ENCODE measurements around the gene CDC123. TPM values are rescaled to one million over a fixed set of nuclear protein-coding genes. Genes with fewer than 3 reads are reported as not detected.

The CDC123 gene
- total RNA-seq, 2 experiments from 2014 or later = 134 TPM

- Mint-ChIP-seq H3K9me3 (peaks cover 2% of the 10 kb centered on the region), H3K27me3 (no peaks in the 10 kb centered on the region), H3K4me3 (no peak overlapping the region), H3K36me3 (peaks cover 25% of the 10 kb centered on the region), H3K27ac (peak overlapping the region; percentile 45), H3K4me1 (ENCODE audit: low read depth) (peaks cover 25% of the 10 kb centered on the region)
- POLR2A ChIA-PET = no interaction called here
- CTCF ChIA-PET = no interaction called here
- DNase-seq = peak; percentile 41
- intact Hi-C loops (cut with micrococcal nuclease) = no loop called here
Measured at GRCh38 chr10:12177642-12178041, 18.3 kb upstream of the CDC123 start.

- no peaks in the 10 kb centered on the region for H3K27me3 Mint-ChIP-seq
- POLR2A ChIA-PET = interaction anchor here (0.6 kb wide), 1 partner anchor 519 kb away, joined by 3 read pairs; no protein-coding TSS in a partner anchor
- no peak overlapping the region for H3K27ac Mint-ChIP-seq
- no peak for DNase-seq
- peaks cover 23% of the 10 kb centered on the region for H3K36me3 Mint-ChIP-seq
- peaks cover 2% of the 10 kb centered on the region for H3K9me3 Mint-ChIP-seq
- H3K4me3 Mint-ChIP-seq = no peak overlapping the region
- H3K4me1 Mint-ChIP-seq (ENCODE audit: low read depth) = peaks cover 25% of the 10 kb centered on the region
- CTCF ChIA-PET = interaction anchor here (0.6 to 2.4 kb wide), 3 partner anchors 12 to 16 kb away, joined by 3 to 8 read pairs (median 7); partner anchors contain the start of genes CDC123 and NUDT5
- intact Hi-C loops (cut with micrococcal nuclease) = no loop called here
Measured at GRCh38 chr10:12179606-12180170, 16.3 kb upstream of the CDC123 start.

- ChIA-PET POLR2A (interaction anchor here (0.6 kb wide), 1 partner anchor 518 kb away, joined by 3 read pairs; no protein-coding TSS in a partner anchor), CTCF (interaction anchor here (0.6 to 2.4 kb wide), 3 partner anchors 13 to 602 kb away, joined by 3 to 7 read pairs (median 3); partner anchors contain the start of genes CDC123 and NUDT5)
- peaks cover 2% of the 10 kb centered on the region for H3K9me3 Mint-ChIP-seq
- H3K4me1 Mint-ChIP-seq (ENCODE audit: low read depth) = peaks cover 25% of the 10 kb centered on the region
- no peak overlapping the region for H3K4me3 Mint-ChIP-seq
- peak overlapping the region; percentile 88 for H3K27ac Mint-ChIP-seq
- DNase-seq = no peak
- no peaks in the 10 kb centered on the region for H3K27me3 Mint-ChIP-seq
- H3K36me3 Mint-ChIP-seq = peaks cover 28% of the 10 kb centered on the region
- intact Hi-C loops (cut with micrococcal nuclease) = no loop called here
Measured at GRCh38 chr10:12180221-12180974, 15.6 kb upstream of the CDC123 start.

- H3K27ac Mint-ChIP-seq = peak overlapping the region; percentile 88
- no peak overlapping the region for H3K4me3 Mint-ChIP-seq
- H3K36me3 Mint-ChIP-seq = peaks cover 35% of the 10 kb centered on the region
- ChIA-PET POLR2A (no interaction called here), CTCF (interaction anchor here (0.6 to 2.4 kb wide), 2 partner anchors 15 to 601 kb away, joined by 3 to 7 read pairs; partner anchors contain the start of genes CDC123 and NUDT5)
- H3K9me3 Mint-ChIP-seq = peaks cover 2% of the 10 kb centered on the region
- intact Hi-C loops (cut with micrococcal nuclease) = loop anchor here (1.0 kb wide), 1 partner anchor 15 kb away; the partner anchor contains the start of gene CDC123
- H3K27me3 Mint-ChIP-seq = no peaks in the 10 kb centered on the region
- peak; percentile 86 for DNase-seq
- H3K4me1 Mint-ChIP-seq (ENCODE audit: low read depth) = peaks cover 30% of the 10 kb centered on the region
Measured at GRCh38 chr10:12181065-12181775, 14.8 kb upstream of the CDC123 start.

- no peak for DNase-seq
- Mint-ChIP-seq H3K36me3 (peaks cover 43% of the 10 kb centered on the region), H3K27me3 (no peaks in the 10 kb centered on the region), H3K9me3 (peaks cover 2% of the 10 kb centered on the region), H3K4me1 (ENCODE audit: low read depth) (peaks cover 50% of the 10 kb centered on the region), H3K4me3 (no peak overlapping the region), H3K27ac (no peak overlapping the region)
- ChIA-PET CTCF (interaction anchor here (0.6 kb wide), 1 partner anchor 124 kb away, joined by 3 read pairs; no protein-coding TSS in a partner anchor), POLR2A (no interaction called here)
- intact Hi-C loops (cut with micrococcal nuclease) = no loop called here
Measured at GRCh38 chr10:12184165-12184564, 11.8 kb upstream of the CDC123 start.

- ChIA-PET CTCF (interaction anchor here (1.2 kb wide), 1 partner anchor 9 kb away, joined by 4 read pairs; the partner anchor contains the start of genes CDC123 and NUDT5), POLR2A (interaction anchor here (1.0 kb wide), 1 partner anchor 10 kb away, joined by 3 read pairs; the partner anchor contains the start of genes CDC123 and NUDT5)
- Mint-ChIP-seq H3K27me3 (no peaks in the 10 kb centered on the region), H3K4me3 (peak overlapping the region; percentile 16), H3K4me1 (ENCODE audit: low read depth) (peaks cover 50% of the 10 kb centered on the region), H3K9me3 (peaks cover 2% of the 10 kb centered on the region), H3K36me3 (peaks cover 43% of the 10 kb centered on the region), H3K27ac (peak overlapping the region; percentile 82)
- intact Hi-C loops (cut with micrococcal nuclease) = no loop called here
- DNase-seq = peak; percentile 57
Measured at GRCh38 chr10:12186323-12186722, 9.7 kb upstream of the CDC123 start.

- Mint-ChIP-seq H3K36me3 (peaks cover 41% of the 10 kb centered on the region), H3K9me3 (no peaks in the 10 kb centered on the region), H3K4me3 (no peak overlapping the region), H3K27ac (peak overlapping the region; percentile 82), H3K27me3 (no peaks in the 10 kb centered on the region), H3K4me1 (ENCODE audit: low read depth) (peaks cover 50% of the 10 kb centered on the region)
- intact Hi-C loops (cut with micrococcal nuclease) = no loop called here
- ChIA-PET CTCF (interaction anchor here (1.2 kb wide), 1 partner anchor 8 kb away, joined by 4 read pairs; the partner anchor contains the start of genes CDC123 and NUDT5), POLR2A (no interaction called here)
- no peak for DNase-seq
Measured at GRCh38 chr10:12187321-12187905, 8.6 kb upstream of the CDC123 start.

GRCh38 chr10:12188656-12189055 is 7.3 kb upstream of the CDC123 start:
- Mint-ChIP-seq H3K27me3 (no peaks in the 10 kb centered on the region), H3K9me3 (no peaks in the 10 kb centered on the region), H3K36me3 (peaks cover 40% of the 10 kb centered on the region), H3K27ac (no peak overlapping the region), H3K4me3 (no peak overlapping the region), H3K4me1 (ENCODE audit: low read depth) (peaks cover 57% of the 10 kb centered on the region)
- CTCF ChIA-PET = no interaction called here
- DNase-seq = no peak
- POLR2A ChIA-PET = no interaction called here
- intact Hi-C loops (cut with micrococcal nuclease) = no loop called here

- Mint-ChIP-seq H3K4me3 (no peak overlapping the region), H3K27me3 (no peaks in the 10 kb centered on the region), H3K27ac (no peak overlapping the region), H3K9me3 (no peaks in the 10 kb centered on the region), H3K4me1 (ENCODE audit: low read depth) (peaks cover 63% of the 10 kb centered on the region), H3K36me3 (peaks cover 42% of the 10 kb centered on the region)
- intact Hi-C loops (cut with micrococcal nuclease) = no loop called here
- ChIA-PET POLR2A (no interaction called here), CTCF (interaction anchor here (0.5 to 0.9 kb wide), 3 partner anchors 593 to 1111 kb away, joined by 3 to 7 read pairs (median 4); no protein-coding TSS in a partner anchor)
- DNase-seq = no peak
Measured at GRCh38 chr10:12189426-12189825, 6.6 kb upstream of the CDC123 start.

- H3K4me1 Mint-ChIP-seq (ENCODE audit: low read depth) = peaks cover 54% of the 10 kb centered on the region
- DNase-seq = no peak
- H3K4me3 Mint-ChIP-seq = no peak overlapping the region
- peak overlapping the region; percentile 67 for H3K27ac Mint-ChIP-seq
- intact Hi-C loops (cut with micrococcal nuclease) = no loop called here
- no peaks in the 10 kb centered on the region for H3K27me3 Mint-ChIP-seq
- ChIA-PET CTCF (interaction anchor here (0.6 kb wide), 1 partner anchor 12 kb away, joined by 8 read pairs; no protein-coding TSS in a partner anchor), POLR2A (no interaction called here)
- no peaks in the 10 kb centered on the region for H3K9me3 Mint-ChIP-seq
- peaks cover 35% of the 10 kb centered on the region for H3K36me3 Mint-ChIP-seq
Measured at GRCh38 chr10:12191715-12192114, 4.3 kb upstream of the CDC123 start.

- intact Hi-C loops (cut with micrococcal nuclease) = no loop called here
- DNase-seq = no peak
- Mint-ChIP-seq H3K27ac (no peak overlapping the region), H3K27me3 (no peaks in the 10 kb centered on the region), H3K9me3 (no peaks in the 10 kb centered on the region), H3K4me3 (peak overlapping the region; percentile 0), H3K4me1 (ENCODE audit: low read depth) (peaks cover 48% of the 10 kb centered on the region), H3K36me3 (peaks cover 26% of the 10 kb centered on the region)
- CTCF ChIA-PET = interaction anchor here (1.1 kb wide), 1 partner anchor 23 kb away, joined by 4 read pairs; no protein-coding TSS in a partner anchor
- POLR2A ChIA-PET = no interaction called here
Measured at GRCh38 chr10:12193193-12193592, 2.8 kb upstream of the CDC123 start.

All from activated CD4-positive, alpha-beta memory T cell treated with anti-CD3 and anti-CD28 coated beads for 36 hours (primary cell).